Measurements from ENCODE around the gene NDUFB10.

Gene NDUFB10

DNA sequence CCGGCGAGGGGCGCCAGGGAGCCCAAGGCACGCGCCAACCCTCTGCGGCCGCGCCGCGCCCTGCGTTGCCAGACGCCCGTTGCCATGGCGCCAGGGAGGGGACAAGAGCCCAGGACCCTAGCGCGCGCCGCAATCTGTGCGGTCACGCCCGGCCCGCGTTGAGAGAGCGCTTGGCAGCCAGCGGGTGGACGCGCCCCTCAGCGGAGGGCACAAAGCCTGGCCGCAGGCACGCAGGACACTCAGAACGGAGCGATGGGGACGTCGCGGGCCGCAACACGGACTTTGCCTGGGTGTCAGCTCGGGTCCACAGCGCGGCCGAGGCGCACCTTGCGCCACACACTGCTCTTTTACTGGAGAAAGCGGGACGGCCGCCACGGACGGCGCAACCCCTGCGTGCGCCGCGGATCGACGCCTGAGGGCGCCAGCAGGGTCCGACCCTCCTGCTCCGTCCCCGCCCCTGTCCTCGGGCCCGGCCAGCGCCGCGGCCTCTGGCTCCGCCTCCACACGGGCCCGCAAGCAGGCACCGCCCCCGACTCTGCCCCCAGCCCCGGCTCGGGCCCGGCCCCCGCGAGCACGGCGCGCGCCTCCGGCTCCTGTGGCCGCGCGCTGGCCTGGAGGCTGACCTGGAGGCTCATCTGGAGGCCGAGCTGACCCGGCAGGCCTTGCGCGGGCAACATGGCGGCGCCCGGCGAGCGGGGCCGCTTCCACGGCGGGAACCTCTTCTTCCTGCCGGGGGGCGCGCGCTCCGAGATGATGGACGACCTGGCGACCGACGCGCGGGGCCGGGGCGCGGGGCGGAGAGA is 24.4 kb downstream of the NDUFB10 start, which contains the start of gene GFER:
Gene GFER, plus strand, starts transcription at position 650 of the 803 bp plus-strand sequence. Its CDS starts 26 bp downstream, at position 676.
- in situ Hi-C loops (cut with HindIII; ENCODE audit: low sequenced_read_pairs) = no loop called here

DNA sequence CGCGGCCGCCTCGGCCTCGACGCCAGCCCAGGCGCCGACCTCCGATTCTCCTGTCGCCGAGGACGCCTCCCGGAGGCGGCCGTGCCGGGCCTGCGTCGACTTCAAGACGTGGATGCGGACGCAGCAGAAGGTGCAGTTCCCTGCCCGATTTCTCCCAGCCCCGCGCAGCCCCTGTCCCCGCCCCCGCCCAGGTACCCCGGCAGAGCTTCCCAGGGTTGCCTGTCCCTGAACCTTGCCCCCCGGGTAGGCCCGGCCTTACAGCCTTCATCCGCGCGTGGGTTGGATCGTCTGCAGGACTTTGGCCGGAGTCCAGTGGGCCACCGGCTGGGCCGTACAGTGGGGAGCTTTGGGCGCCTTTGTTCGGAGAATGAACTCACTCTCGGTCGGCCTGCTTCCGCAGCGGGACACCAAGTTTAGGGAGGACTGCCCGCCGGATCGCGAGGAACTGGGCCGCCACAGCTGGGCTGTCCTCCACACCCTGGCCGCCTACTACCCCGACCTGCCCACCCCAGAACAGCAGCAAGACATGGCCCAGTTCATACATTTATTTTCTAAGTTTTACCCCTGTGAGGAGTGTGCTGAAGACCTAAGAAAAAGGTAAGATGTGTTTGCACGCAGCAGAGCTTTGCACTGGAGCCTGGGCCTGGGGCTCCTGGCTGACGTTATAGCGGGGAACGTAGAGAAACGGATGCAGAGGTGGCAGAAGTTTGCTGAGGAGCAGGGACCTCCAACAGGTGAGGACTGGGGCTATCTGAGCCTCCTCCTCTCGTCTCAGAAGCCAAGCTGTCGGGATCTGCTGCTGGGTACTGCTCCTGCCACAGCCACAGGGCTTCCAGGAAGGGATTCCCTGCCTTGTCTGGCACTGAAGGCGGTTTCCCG is 25.2 kb downstream of the NDUFB10 start:
- in situ Hi-C loops (cut with HindIII; ENCODE audit: low sequenced_read_pairs) = no loop called here

DNA sequence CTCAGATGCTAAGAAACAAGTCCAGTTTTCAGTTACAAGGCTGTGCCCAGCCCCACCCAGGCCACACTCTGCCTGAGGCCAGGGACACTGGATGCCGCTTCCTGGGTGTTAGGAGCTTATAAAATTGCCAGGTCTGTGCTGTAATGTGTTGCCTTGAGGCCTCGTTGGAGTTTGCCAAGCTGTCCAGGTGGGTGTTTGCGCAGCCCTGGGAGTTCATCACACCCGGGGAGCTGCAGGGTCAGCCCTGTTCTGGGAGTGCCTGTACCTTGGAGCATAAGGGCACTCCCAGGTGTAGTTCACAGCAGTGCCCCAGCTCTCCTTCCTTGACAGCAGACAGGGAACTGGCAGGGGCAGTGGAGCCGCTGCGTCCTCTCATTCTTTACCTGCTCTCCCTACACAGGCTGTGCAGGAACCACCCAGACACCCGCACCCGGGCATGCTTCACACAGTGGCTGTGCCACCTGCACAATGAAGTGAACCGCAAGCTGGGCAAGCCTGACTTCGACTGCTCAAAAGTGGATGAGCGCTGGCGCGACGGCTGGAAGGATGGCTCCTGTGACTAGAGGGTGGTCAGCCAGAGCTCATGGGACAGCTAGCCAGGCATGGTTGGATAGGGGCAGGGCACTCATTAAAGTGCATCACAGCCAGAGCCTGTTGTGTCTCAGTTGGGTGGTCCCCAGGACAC is 26.3 kb downstream of the NDUFB10 start:
- in situ Hi-C loops (cut with HindIII; ENCODE audit: low sequenced_read_pairs) = no loop called here

DNA sequence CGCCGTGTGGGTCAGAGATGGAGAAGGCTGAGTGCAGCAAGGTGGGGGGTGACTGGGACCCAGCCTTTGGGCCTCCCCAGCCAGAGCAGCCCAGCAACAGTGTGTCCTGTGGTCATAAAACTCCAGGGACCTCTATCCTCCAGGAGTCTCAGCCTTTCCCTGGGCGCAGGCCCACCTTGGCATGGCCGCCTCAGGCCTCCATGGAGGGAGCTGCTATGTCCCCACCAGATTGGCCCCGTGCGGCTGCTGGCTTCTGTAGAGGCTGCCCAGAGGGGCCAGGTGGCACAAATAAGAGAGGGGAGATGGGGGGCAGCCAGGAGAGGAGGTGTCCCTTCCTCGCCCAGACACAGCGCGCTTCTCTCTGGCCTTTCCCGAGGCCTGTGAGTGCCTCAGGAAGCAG is 27.9 kb downstream of the NDUFB10 start:
- in situ Hi-C loops (cut with HindIII; ENCODE audit: low sequenced_read_pairs) = no loop called here

DNA sequence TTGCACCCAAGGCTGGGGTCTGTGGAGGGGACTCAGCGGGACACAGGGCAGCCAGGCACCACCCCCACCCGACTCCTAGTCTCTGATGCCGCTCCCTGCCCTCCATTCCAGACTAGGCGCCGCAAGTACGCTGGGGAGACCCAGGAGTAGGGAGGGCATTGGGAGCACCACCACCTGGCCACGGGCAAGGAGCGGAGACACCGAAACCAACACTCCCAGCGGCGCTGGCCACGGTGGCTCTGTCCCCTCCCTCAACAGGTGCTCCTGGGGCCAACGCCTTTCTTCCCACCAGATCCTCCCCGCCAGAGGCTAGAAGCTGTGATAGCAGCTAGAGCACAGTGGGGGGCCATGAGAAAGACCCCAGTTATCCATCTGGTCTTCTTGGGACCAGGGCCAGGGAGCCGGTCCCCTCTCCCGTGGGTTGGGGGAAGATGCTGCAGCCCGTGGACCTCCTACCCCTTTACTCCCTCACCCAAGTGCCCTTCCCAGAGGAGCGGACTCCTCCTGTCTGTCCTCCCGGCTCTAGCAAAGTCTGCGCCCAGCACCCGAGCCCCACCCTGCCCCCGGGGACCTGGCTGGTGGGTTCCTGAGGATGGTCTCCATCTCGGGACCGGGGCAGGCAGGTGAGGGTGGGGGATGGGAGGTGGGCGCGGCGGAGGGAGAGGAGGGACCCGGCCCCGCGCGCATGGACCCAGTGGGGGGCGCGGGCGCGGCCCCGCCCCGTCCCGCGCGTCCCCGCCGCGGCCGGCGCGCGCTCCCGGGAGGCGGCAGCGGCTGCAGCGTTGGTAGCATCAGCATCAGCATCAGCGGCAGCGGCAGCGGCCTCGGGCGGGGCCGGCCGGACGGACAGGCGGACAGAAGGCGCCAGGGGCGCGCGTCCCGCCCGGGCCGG is 30.1 kb downstream of the NDUFB10 start, which contains the start of gene SYNGR3:
Gene SYNGR3, plus strand, starts transcription at position 762 of the 892 bp plus-strand sequence. CDS start 133 bp downstream, outside the sequence.
- in situ Hi-C loops (cut with HindIII; ENCODE audit: low sequenced_read_pairs) = no loop called here

DNA sequence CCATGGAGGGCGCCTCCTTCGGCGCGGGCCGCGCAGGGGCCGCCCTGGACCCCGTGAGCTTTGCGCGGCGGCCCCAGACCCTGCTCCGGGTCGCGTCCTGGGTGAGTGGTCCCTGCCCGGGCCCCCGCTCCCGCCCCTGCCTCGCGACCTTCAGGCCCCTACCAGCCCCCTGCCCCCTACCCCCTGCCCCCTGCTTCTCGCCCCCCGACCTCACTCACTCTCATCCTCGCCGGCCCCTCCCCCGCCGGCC is 30.7 kb downstream of the NDUFB10 start:
- in situ Hi-C loops (cut with HindIII; ENCODE audit: low sequenced_read_pairs) = no loop called here

DNA sequence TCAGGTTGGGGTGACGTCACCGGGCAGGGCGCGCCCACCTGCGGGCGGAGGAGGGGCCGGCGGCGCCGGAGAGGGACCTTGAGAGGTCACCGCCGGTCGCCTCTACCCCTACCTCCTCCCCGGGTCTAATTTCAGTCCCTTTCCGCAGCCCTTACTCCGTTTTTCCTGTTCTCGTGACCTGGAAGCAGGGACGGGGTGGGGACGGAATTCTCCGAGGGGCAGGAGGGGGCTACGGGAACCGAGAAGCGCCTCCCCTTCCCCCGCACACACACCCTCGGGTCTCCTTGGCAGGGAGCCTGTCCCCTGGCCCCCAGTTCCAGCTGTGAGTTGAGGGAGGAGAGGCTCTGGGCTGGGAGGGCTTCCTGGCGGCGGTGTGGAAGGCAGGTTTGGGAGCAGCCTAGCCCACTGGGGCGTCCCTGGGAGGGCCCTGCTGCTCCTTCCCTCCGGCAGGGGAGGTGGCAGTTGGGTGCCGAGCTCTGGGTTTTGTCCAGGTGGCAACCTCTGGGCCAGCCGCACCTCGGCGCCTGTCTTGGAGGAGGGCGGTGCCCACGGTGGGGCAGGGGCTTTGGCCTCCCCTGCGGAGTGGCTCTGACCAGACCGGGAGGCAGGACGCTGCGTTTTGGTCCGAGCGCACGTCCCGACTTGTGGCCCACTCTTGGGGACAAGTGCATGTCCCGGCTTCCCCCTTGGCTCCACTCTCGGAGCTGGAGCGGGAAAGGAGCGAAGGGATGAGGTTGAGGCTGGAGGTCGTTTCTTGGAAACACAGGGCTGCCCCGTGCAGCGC is 31.2 kb downstream of the NDUFB10 start:
- in situ Hi-C loops (cut with HindIII; ENCODE audit: low sequenced_read_pairs) = no loop called here

DNA sequence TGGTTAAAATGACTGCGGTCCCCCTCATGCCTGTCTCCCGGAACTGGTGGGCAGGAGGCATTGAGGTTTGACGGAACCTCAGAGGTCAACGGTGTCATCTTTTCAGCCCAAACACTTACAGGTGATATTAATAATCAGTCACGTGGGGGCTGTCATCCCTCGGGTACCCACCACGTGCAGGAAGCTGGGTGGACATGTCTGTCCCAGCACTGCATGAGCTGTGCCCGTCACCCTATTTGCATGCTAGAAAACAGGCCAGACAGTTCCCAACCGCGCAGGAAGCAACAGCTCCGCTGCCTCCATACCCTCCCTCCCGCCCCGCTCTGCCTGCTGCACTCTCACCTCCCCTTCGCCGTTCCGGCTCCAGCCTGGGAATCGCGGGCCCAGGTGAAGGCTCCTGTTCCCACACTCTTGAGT is 31.8 kb downstream of the NDUFB10 start:
- in situ Hi-C loops (cut with HindIII; ENCODE audit: low sequenced_read_pairs) = no loop called here

DNA sequence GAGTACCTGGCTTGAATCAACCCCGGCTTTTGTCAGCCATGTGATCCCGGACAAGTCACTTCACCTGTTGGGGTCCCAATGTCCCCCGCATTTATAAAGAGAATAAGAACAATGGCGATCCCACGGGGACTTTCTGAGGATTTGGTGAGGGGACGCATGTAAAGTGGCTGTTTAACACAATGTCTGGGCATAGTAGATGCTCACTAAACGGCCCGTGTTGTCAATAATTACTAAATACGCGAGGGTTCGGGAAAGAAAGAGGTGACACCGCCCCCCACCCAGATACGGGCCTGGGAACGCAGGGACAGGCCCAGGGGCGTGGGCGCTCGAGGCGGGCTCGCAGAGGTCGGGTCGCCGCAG is 32.2 kb downstream of the NDUFB10 start:
- in situ Hi-C loops (cut with HindIII; ENCODE audit: low sequenced_read_pairs) = no loop called here

DNA sequence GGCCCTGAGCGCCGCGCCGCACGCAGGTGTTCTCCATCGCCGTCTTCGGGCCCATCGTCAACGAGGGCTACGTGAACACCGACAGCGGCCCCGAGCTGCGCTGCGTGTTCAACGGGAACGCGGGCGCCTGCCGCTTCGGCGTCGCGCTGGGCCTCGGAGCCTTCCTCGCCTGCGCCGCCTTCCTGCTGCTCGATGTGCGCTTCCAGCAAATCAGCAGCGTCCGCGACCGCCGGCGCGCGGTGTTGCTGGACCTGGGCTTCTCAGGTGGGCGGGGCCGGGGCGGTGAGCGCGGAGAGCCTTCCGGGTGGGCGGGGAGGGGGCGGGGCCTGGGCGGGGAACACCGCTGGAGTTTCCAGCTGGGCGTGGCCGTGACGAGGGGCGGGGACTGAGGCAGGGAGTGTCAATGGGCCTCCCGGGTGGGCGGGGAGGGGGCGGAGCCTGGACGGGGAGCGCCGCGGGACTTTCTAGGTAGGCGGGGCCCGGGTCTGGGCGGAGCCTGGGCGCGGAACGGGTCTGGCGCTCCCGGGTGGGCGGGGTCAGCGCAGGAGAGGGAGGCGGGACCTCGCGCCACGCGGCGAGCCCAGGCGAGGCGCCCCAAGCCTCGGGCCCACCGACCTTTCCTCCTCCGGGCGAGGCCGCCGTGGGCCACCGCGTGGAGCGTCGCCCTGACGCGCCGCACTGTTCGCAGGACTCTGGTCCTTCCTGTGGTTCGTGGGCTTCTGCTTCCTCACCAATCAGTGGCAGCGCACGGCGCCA is 32.8 kb downstream of the NDUFB10 start:
- in situ Hi-C loops (cut with HindIII; ENCODE audit: low sequenced_read_pairs) = no loop called here

DNA sequence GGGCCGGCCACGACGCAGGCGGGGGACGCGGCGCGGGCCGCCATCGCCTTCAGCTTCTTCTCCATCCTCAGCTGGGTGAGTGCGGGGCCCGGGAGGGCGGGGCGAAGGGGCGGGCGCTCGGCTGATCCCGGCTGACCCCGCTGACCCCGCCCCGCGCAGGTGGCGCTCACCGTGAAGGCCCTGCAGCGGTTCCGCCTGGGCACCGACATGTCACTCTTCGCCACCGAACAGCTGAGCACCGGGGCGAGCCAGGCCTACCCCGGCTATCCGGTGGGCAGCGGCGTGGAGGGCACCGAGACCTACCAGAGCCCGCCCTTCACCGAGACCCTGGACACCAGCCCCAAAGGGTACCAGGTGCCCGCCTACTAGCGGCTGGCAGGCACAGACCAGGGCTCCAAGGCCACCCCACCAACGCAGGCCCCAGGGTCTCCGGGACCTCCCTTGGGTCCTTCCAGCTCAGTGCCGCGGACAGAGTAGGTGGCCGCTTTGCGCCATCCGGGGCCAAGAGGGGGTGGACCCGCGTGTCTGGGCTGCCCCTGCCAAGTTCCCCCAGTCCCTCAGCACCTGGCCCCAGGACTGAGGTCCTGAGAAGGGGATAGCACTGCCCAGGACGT is 33.5 kb downstream of the NDUFB10 start:
- in situ Hi-C loops (cut with HindIII; ENCODE audit: low sequenced_read_pairs) = no loop called here

DNA sequence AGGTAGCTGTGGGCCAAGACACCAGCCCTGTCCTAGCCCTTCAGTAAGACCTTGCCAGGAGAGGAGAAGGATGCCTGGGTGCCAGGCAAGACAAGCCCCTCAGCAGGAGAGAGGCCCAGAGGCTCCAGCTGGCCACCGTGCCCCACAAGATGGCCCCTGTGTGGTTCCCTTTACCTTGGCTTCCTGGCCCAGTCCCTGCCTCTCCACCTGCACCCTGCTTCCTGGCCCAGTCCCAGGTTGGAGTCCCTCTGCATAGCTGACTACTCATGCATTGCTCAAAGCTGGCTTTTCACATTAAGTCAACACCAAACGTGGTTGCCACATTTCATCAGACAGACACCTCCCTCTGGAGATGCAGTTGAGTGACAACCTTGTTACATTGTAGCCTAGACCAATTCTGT is 34.4 kb downstream of the NDUFB10 start:
- in situ Hi-C loops (cut with HindIII; ENCODE audit: low sequenced_read_pairs) = no loop called here

DNA sequence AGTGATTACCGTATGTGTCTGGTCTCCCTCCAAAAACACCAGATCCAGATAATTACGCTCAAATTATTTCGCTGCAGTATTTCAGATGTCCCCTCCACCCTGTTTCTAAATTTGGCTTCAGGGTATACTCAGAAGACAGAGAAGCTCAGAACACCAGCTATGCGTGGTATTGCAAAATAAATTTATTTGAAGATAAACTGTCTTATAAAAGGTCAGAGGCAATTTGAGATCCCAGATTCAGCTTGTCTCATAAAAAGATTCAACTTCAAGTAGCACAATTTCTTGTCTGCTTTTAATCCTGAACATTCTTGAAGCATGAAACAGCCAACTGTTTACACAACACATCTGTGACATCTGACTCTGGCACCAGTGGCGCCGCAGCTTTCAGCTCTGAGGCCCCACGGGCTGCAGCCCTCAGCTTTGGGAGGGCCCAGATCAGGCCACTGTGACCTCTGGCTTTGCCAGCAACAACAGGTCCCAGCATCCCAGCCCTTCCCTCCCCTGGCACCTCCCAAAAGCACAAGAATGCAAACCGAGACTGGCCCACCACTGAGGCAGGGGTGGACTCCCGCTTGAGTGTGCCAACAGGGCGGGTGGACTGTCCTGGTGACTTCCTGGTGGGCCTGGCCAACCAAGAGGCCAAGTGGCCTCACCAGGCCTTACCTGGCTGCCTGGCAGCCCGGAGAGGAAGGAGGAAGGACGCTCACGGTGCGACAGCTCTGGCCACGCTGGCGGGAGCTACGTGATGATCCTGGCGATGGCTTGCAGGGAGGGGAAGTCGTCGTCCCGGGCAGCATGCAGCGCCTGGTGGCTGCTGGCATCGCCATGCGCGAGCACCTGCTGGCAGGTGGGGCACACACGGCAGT is 38.4 kb downstream of the NDUFB10 start:
- in situ Hi-C loops (cut with HindIII; ENCODE audit: low sequenced_read_pairs) = no loop called here

DNA sequence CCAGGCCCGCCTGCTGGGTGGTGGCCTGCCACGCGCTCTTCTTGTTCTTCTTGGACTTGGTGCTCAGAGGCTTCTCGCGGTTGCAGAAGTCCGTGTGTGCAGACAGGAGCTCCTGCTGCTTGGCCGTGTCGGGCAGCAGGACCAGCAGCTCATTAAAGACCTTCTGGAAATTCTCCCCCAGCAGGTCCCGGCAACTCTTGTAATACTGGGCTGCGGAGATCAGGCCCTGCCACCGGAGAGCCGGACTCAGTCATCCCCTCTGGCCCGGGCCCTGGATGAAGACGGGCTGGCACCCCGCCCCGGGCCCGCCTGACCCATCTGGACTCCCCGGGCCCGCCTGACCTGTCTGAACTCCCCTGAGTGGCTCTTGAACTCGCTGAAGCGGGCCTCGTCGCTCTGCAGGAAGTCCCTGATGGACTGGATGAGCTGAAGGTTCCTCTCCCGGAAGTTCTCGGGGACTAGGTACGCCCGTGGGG is 39.1 kb downstream of the NDUFB10 start:
- in situ Hi-C loops (cut with HindIII; ENCODE audit: low sequenced_read_pairs) = no loop called here

DNA sequence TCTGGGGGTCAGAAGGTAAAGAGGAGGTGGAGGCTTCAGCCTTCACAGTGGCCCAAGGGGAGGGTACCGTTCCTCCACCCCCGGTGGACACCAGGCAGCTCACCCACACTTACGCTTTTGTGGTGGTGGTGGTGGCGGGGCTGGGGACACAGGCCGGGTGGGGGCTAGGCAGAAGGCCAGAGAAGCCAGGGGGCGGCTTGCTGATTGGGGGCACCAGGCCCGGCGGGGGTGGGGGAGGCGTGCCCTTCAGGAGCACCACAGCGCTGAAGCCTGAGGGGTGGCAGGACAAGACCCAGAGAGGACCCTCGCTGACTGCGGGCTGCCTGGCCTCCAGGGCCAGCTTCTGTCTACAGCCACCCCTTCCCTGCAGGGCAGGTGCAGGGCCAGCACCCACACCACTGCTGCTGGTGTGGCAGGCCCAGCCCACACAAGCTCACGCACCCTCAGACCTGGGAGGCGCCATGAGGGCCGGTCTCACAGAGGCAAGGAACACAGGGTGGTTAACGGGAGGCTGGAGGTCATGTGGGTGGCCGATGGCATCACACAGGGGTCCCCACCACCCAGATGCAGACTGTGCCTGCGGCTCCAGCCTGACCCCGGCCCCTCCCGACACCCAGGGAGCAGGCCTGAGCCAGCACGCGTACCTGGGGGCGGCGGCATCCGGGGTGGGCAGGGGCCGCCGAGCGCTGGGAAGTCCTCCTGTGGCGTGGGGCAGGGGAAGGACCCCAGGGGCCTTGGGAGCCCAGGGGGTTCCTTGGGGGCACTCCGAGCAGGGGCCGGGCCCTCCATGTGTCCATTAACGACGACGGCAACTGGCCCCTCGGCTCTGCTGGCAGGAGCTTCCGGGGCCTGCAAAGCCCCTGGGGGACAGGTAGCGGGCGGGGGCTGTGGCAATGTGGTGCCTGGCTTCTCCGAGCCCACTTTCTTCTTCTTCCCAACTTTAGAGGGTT is 39.8 kb downstream of the NDUFB10 start:
- in situ Hi-C loops (cut with HindIII; ENCODE audit: low sequenced_read_pairs) = no loop called here

DNA sequence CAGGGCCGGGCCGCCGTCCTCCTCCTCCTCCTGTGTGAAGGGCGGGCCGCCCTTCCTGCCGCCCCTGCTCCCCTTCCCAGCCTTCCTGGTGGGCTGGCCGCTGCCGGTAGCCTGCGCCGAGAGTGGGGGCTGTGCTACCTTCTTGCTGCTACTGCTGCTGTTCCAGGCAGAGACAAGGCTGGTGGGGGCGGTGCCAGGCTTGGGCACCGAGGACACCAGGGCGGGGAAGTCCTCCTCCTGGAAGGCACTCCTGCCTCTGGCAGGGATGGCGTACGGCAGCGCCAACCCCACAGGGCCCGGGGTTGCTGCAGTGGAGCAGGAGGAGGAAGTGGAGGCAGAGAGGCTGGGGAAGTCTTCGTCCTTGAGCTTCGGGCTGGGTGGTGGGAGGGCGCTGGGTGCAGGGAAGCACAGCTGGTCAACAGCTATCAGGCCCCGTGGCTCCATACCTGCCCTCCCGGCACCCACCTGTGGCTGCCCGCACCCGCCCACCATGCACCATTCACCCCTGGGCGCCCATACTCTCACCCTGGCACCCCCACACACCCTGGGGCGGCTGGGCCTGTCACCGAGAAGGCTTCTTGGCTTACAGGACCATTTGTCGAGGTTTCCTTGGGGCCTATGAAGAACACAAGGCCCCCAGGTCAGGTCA is 40.7 kb downstream of the NDUFB10 start:
- in situ Hi-C loops (cut with HindIII; ENCODE audit: low sequenced_read_pairs) = no loop called here
